ENCODE measurements around the gene ANGPTL7. TPM values are rescaled to one million over a fixed set of nuclear protein-coding genes. Genes with fewer than 3 reads are reported as not detected.

ANGPTL7 gene
- total RNA-seq, 1 experiment from 2014 or later, result not detected

DNA sequence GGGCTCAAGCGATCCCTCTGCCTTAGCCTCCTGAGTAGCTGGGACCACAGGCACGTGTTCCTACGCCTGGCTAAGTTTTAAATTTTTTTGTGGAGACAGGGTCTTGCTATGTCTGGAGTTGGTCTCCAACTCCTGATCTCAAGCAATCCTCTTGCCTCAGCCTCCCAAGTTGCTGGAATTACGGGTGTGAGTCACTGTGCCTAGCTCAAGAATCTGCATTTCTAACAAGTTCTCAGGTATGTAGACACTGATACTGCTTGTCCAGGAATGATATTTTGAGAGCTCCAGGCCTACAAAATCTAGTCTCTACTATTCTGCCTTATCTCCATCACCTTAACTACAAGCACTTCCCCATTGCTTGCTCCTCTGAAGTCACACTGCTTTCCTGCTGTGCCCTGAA is 22.3 kb downstream of the ANGPTL7 start:
- H3K4me1 ChIP-seq (ENCODE audit: insufficient read depth, low read length, poor library complexity, severe bottlenecking), result no peaks in the 10 kb centered on the region
- ChIA-PET CTCF (interaction anchor here (0.6 kb wide), 1 partner anchor 868 kb away, joined by 5 read pairs; no protein-coding TSS in a partner anchor), POLR2A (ENCODE audit: low non-redundant PET) (no interaction called here)
- H3K36me3 ChIP-seq (ENCODE audit: insufficient read depth, low read length, poor library complexity, severe bottlenecking), result peaks cover 55% of the 10 kb centered on the region
- TF ChIP-seq EZH2 (IDR thresholded peaks at IDR 0.05; ENCODE audit: borderline replicate concordance, low read depth, low read length, poor library complexity, severe bottlenecking), result no peak
- TF ChIP-seq, protein P1, sequence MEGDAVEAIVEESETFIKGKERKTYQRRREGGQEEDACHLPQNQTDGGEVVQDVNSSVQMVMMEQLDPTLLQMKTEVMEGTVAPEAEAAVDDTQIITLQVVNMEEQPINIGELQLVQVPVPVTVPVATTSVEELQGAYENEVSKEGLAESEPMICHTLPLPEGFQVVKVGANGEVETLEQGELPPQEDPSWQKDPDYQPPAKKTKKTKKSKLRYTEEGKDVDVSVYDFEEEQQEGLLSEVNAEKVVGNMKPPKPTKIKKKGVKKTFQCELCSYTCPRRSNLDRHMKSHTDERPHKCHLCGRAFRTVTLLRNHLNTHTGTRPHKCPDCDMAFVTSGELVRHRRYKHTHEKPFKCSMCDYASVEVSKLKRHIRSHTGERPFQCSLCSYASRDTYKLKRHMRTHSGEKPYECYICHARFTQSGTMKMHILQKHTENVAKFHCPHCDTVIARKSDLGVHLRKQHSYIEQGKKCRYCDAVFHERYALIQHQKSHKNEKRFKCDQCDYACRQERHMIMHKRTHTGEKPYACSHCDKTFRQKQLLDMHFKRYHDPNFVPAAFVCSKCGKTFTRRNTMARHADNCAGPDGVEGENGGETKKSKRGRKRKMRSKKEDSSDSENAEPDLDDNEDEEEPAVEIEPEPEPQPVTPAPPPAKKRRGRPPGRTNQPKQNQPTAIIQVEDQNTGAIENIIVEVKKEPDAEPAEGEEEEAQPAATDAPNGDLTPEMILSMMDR (conservative IDR thresholded peaks at IDR 0.05; ENCODE audit: low read depth, low read length), result no peak
- BruUV-seq (replicated peaks), result no TSS peak
- H3K9me3 ChIP-seq (ENCODE audit: low read depth, low read length, poor library complexity, severe bottlenecking), result no peaks in the 10 kb centered on the region
- H3K27me3 ChIP-seq (replicated peaks; ENCODE audit: insufficient read depth, low read depth, low read length, poor library complexity), result no peaks in the 10 kb centered on the region
- H3K4me3 ChIP-seq (ENCODE audit: low read depth, low read length, poor library complexity, severe bottlenecking), result no peak overlapping the region
- intact Hi-C loops (cut with micrococcal nuclease; ENCODE audit: unreplicated experiment), result no loop called here
- no peak for DNase-seq (ENCODE audit: low spot score)
- no peak overlapping the region for H3K27ac ChIP-seq (ENCODE audit: low read depth, low read length, poor library complexity, severe bottlenecking)

DNA sequence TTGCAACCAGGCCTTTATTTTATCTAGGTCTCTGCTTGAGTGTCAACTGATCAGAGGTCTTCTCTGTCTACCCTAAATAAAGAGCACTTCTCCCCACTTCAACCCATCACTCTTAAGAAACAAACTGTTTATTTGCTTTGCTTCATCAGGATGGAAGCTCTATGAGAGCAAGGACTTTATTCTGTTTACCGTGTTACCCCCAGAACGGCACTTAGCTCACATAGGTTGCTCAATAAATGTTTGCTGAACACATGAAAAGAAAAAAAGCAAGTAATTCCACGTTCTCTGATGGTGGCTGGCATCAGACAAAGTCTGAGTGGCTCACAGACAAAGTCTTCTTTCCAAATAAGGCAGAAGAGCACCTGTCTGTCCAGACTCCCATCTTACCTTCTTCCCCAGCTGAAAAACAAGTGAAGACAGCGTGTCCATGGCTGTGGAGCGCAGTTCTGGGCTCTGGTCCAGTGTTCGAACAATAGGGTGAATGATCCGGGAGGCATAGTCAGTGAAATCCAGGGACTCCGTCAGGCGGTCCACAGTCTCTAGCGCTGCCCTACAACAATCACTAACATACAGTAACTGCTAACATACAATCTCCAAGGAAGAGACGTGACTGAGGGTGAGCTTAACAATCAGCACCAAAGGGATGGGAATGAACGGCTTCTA is 22.9 kb downstream of the ANGPTL7 start:
- no peak overlapping the region for H3K4me3 ChIP-seq (ENCODE audit: low read depth, low read length, poor library complexity, severe bottlenecking)
- H3K36me3 ChIP-seq (ENCODE audit: insufficient read depth, low read length, poor library complexity, severe bottlenecking), result peaks cover 55% of the 10 kb centered on the region
- TF ChIP-seq, protein P1 (conservative IDR thresholded peaks at IDR 0.05; ENCODE audit: low read depth, low read length), result no peak
- no peak for TF ChIP-seq EZH2 (IDR thresholded peaks at IDR 0.05; ENCODE audit: borderline replicate concordance, low read depth, low read length, poor library complexity, severe bottlenecking)
- intact Hi-C loops (cut with micrococcal nuclease; ENCODE audit: unreplicated experiment), result no loop called here
- no peaks in the 10 kb centered on the region for H3K27me3 ChIP-seq (replicated peaks; ENCODE audit: insufficient read depth, low read depth, low read length, poor library complexity)
- ChIA-PET CTCF (no interaction called here), POLR2A (ENCODE audit: low non-redundant PET) (no interaction called here)
- DNase-seq (ENCODE audit: low spot score), result no peak
- H3K27ac ChIP-seq (ENCODE audit: low read depth, low read length, poor library complexity, severe bottlenecking), result no peak overlapping the region
- no TSS peak for BruUV-seq (replicated peaks)
- no peaks in the 10 kb centered on the region for H3K9me3 ChIP-seq (ENCODE audit: low read depth, low read length, poor library complexity, severe bottlenecking)
- no peaks in the 10 kb centered on the region for H3K4me1 ChIP-seq (ENCODE audit: insufficient read depth, low read length, poor library complexity, severe bottlenecking)

DNA sequence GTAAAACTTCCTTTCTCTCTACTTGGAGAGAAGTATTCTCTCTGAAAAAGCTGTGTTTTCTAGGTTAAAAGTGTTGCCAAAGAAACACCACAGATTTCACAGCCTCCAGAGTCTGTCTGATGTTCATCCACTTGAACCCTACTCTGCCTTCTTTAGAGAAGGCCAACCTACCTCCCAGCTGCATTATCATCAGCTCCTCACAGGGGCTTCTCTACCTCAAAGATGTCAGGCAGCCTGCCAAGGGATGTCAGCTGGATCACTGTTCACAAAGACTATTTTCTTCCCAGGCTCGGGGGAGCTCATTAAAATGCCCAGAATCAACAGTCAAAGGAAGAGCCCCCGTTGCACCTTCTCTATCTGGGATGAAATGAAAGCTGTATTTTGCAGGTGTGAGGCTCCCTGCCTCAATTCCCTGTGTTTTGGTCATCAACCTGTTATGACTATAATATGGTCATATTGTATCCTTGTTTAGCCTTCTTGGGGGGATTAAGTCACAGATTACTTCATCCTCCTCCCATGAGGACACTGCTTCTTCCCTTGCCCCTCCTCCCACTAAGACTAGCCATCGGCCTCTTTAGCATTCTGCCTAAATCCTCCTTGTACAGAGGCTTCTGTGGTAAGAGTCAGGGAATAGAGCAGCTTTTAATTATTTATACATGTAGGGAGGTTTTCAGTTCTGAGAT is 25.7 kb downstream of the ANGPTL7 start:
- intact Hi-C loops (cut with micrococcal nuclease; ENCODE audit: unreplicated experiment), result no loop called here
- TF ChIP-seq EZH2 (IDR thresholded peaks at IDR 0.05; ENCODE audit: borderline replicate concordance, low read depth, low read length, poor library complexity, severe bottlenecking), result no peak
- TF ChIP-seq, protein P1 (conservative IDR thresholded peaks at IDR 0.05; ENCODE audit: low read depth, low read length), result no peak
- Histone ChIP-seq H3K36me3 (ENCODE audit: insufficient read depth, low read length, poor library complexity, severe bottlenecking) (peaks cover 52% of the 10 kb centered on the region), H3K27me3 (replicated peaks; ENCODE audit: insufficient read depth, low read depth, low read length, poor library complexity) (no peaks in the 10 kb centered on the region), H3K4me1 (ENCODE audit: insufficient read depth, low read length, poor library complexity, severe bottlenecking) (no peaks in the 10 kb centered on the region), H3K9me3 (ENCODE audit: low read depth, low read length, poor library complexity, severe bottlenecking) (no peaks in the 10 kb centered on the region), H3K27ac (ENCODE audit: low read depth, low read length, poor library complexity, severe bottlenecking) (no peak overlapping the region), H3K4me3 (ENCODE audit: low read depth, low read length, poor library complexity, severe bottlenecking) (no peak overlapping the region)
- CTCF ChIA-PET, result no interaction called here
- DNase-seq (ENCODE audit: low spot score), result no peak
- no TSS peak for BruUV-seq (replicated peaks)
- POLR2A ChIA-PET (ENCODE audit: low non-redundant PET), result no interaction called here

All from A673 (cell line).